ENCODE results near the gene RIMS4. TPM values are rescaled to one million over a fixed set of nuclear protein-coding genes. Genes with fewer than 3 reads are reported as not detected.
A peak's percentile ranks its signal among the peaks of the same experiment; 100 is the strongest.

RIMS4 gene
- total and polyA plus RNA-seq, 9 donors = 0.95 to 17.2 (median 3.4) TPM

GRCh38 chr20:44748005-44748370, 62.4 kb downstream of the RIMS4 start:
- no peak for TF ChIP-seq EP300 (IDR thresholded peaks at IDR 0.05)
- TF ChIP-seq POLR2A (IDR thresholded peaks at IDR 0.05) = no peak
- TF ChIP-seq CTCF (IDR thresholded peaks at IDR 0.05) = no peak
- H3K9me3 ChIP-seq = no peaks in the 10 kb centered on the region
- no peak for DNase-seq
- no peaks in the 10 kb centered on the region for H3K36me3 ChIP-seq
- H3K27me3 ChIP-seq = no peaks in the 10 kb centered on the region
- 74 to 85% (median 77%) methylated on average over 3 of the region's 3 CpGs for WGBS, 3 donors
- H3K27ac ChIP-seq = no peak overlapping the region
- intact Hi-C loops (cut with DNase I) = loop anchor here in 2 of 4 donors (5.0 to 10.0 kb wide), 2 partner anchors 119 to 217 kb away; partner anchors contain the start of genes STK4 (in 1 of the 2) and TOMM34 (in 1 of the 2)
- H3K4me1 ChIP-seq (ENCODE audit: insufficient read depth) = no peaks in the 10 kb centered on the region
- H3K4me3 ChIP-seq = no peak overlapping the region

- H3K4me1 ChIP-seq (ENCODE audit: insufficient read depth) = no peaks in the 10 kb centered on the region
- intact Hi-C loops (cut with DNase I) = loop anchor here in 2 of 4 donors (5.0 to 10.0 kb wide), 2 partner anchors 120 to 217 kb away; partner anchors contain the start of genes STK4 (in 1 of the 2) and TOMM34 (in 1 of the 2)
- no peaks in the 10 kb centered on the region for H3K36me3 ChIP-seq
- H3K27me3 ChIP-seq = no peaks in the 10 kb centered on the region
- 8 to 13% (median 11%) methylated on average over 5 of the region's 5 CpGs for WGBS, 3 donors
- no peak overlapping the region for H3K4me3 ChIP-seq
- peak; percentile 60 to 70 (median 68) for TF ChIP-seq CTCF (IDR thresholded peaks at IDR 0.05)
- TF ChIP-seq POLR2A (IDR thresholded peaks at IDR 0.05) = no peak
- no peaks in the 10 kb centered on the region for H3K9me3 ChIP-seq
- DNase-seq = peak; percentile 73 to 86 (median 81)
- H3K27ac ChIP-seq = no peak overlapping the region
Observed at GRCh38 chr20:44747166-44748004, 63.0 kb downstream of the RIMS4 start.

GRCh38 chr20:44746367-44747165, 63.8 kb downstream of the RIMS4 start:
- H3K27ac ChIP-seq = peak overlapping the region in 1 of 2 donors; percentile 60

More at GRCh38 chr20:44746367-44747165, 63.8 kb downstream of the RIMS4 start:
- intact Hi-C loops (cut with DNase I) = loop anchor here in 2 of 4 donors (5.0 to 10.0 kb wide), 2 partner anchors 121 to 218 kb away; partner anchors contain the start of genes STK4 (in 1 of the 2) and TOMM34 (in 1 of the 2)
- TF ChIP-seq EP300 (IDR thresholded peaks at IDR 0.05) = no peak
- TF ChIP-seq POLR2A (IDR thresholded peaks at IDR 0.05) = no peak
- no peak for TF ChIP-seq CTCF (IDR thresholded peaks at IDR 0.05)
- WGBS, 3 donors = 11 to 17% (median 14%) methylated on average over 12 of the region's 12 CpGs
- no peaks in the 10 kb centered on the region for H3K27me3 ChIP-seq
- H3K36me3 ChIP-seq = no peaks in the 10 kb centered on the region
- H3K4me1 ChIP-seq (ENCODE audit: insufficient read depth) = no peaks in the 10 kb centered on the region
- no peaks in the 10 kb centered on the region for H3K9me3 ChIP-seq
- no peak for DNase-seq
- H3K4me3 ChIP-seq = peak overlapping the region; percentile 58

Measured in ovary (tissue), 9 donors.